SK-N-SH treated with all-trans-retinoic acid at 6 μM for 48 hours (cell line): ENCODE data around the gene SNTB2.

Experiments used
- CREB5 ChIP-seq: fragments of 250-450 bp; sonication (Bioruptor Pico); IDR thresholded peaks from 2 replicates; pipeline ENCODE4 v1.5.1; 2020; ENCODE audit warnings: low read depth, mild to moderate bottlenecking, moderate library complexity
- RARB ChIP-seq: fragments of 250-450 bp; sonication (Bioruptor Pico); IDR thresholded peaks from 2 replicates; pipeline ENCODE4 v1.8.0; 2021; ENCODE audit warnings: mild to moderate bottlenecking, moderate library complexity

GRCh38 chr16:69160192-69160591 lies 26.8 kb upstream of the SNTB2 start:
- no peak for TF ChIP-seq RARB (CRISPR knock-in tag)
- no peak for TF ChIP-seq CREB5 (CRISPR knock-in tag)
